Stimulated activated CD4-positive, alpha-beta T cell treated with anti-CD3 and anti-CD28 coated beads, Interleukin-2, amount 100 ng/mL, for 4 hours (primary cell): ENCODE measurements around the gene PTPRN.
A peak's percentile ranks its signal among the peaks of the same experiment; 100 is the strongest.
"Not testable (repeated sequence)": the region's sequence is repeated elsewhere in the genome, so short reads cannot be mapped to it uniquely, and the experiment has no call there.

Source experiments
- DNase-seq: peaks from one replicate; pipeline ENCODE4 v3.0.0-alpha.2; 2020; ENCODE audit warnings: low read depth

The PTPRN gene

GRCh38 chr2:219270055-219270372 lies 39.2 kb downstream of the PTPRN start:
- no peak for DNase-seq

GRCh38 chr2:219269362-219270054 lies 39.7 kb downstream of the PTPRN start:
- no peak for DNase-seq

GRCh38 chr2:219268294-219268693 lies 40.9 kb downstream of the PTPRN start:
- no peak for DNase-seq

- DNase-seq = no peak
Observed at GRCh38 chr2:219266886-219267285, 42.3 kb downstream of the PTPRN start.

- DNase-seq = no peak
Observed at GRCh38 chr2:219266232-219266631, 43.0 kb downstream of the PTPRN start.

- DNase-seq = no peak
Observed at GRCh38 chr2:219261024-219261855, 48.0 kb downstream of the PTPRN start.

GRCh38 chr2:219258942-219259341 lies 50.3 kb downstream of the PTPRN start:
- DNase-seq = not testable (repeated sequence)

- DNase-seq = peak; percentile 25
Observed at GRCh38 chr2:219254590-219255201, 54.5 kb downstream of the PTPRN start.

GRCh38 chr2:219253753-219254589 lies 55.2 kb downstream of the PTPRN start, which contains the start of gene TUBA4A:
Gene TUBA4A, minus strand, starts transcription at chr2:219253918. Its CDS starts 60 bp downstream, at chr2:219253858.
- peak; percentile 89 for DNase-seq

GRCh38 chr2:219252900-219253752 lies 56.1 kb downstream of the PTPRN start, which contains the start of gene TUBA4B:
Gene TUBA4B, plus strand, starts transcription at chr2:219253243. Its CDS starts 165 bp downstream, at chr2:219253408.
- peak; percentile 21 for DNase-seq

- DNase-seq = peak; percentile 28
Observed at GRCh38 chr2:219252570-219252899, 56.7 kb downstream of the PTPRN start.

GRCh38 chr2:219252084-219252483 lies 57.1 kb downstream of the PTPRN start:
- DNase-seq = peak; percentile 32

- DNase-seq = no peak
Observed at GRCh38 chr2:219251656-219252055, 57.5 kb downstream of the PTPRN start.

- DNase-seq = no peak
Observed at GRCh38 chr2:219250049-219250781, 59.0 kb downstream of the PTPRN start.

- peak; percentile 23 for DNase-seq
Observed at GRCh38 chr2:219249203-219249980, 59.8 kb downstream of the PTPRN start.

GRCh38 chr2:219248845-219249202 lies 60.4 kb downstream of the PTPRN start:
- no peak for DNase-seq

GRCh38 chr2:219247678-219248642 lies 61.2 kb downstream of the PTPRN start:
- DNase-seq = peak; percentile 62

GRCh38 chr2:219246559-219246958 lies 62.6 kb downstream of the PTPRN start:
- DNase-seq = no peak

GRCh38 chr2:219245899-219246230 lies 63.3 kb downstream of the PTPRN start:
- no peak for DNase-seq
